Measurements from ENCODE around the gene CDC42BPG.
A peak's percentile ranks its signal among the peaks of the same experiment; 100 is the strongest.
"Not testable (repeated sequence)": the region's sequence is repeated elsewhere in the genome, so short reads cannot be mapped to it uniquely, and the experiment has no call there.

CDC42BPG gene

DNA sequence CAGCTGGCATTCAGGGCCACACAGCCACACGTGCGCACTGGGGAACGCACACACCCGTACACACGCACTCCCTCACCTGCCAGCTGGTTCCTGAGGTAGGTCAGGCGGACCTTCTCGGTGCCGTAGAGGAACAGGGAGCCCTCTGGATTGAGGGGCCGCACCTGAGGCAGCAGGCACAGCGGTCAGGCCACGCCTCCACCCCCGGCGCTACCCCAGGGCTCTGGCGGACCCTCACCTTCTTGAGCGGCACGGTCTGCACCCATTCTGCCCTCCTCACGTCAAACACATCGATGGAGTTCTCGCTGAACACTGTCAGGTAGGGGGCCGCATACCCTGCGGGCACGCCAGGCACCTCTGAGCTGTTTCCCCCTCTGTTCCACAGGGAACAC lies 17.0 kb downstream of the CDC42BPG start:
- Histone ChIP-seq H3K27ac (no peak overlapping the region), H3K4me2 (no peak overlapping the region), H3K9me3 (replicated peaks in 1 of 11) (no peaks in the 10 kb centered on the region), H4K20me1 (peaks cover 0 to 11% (median 0%) of the 10 kb centered on the region in 11 experiments; a peak in 4 of 22 replicates), H3K4me1 (peaks cover 0 to 40% (median 27%) of the 10 kb centered on the region in 10 experiments; a peak in 17 of 20 replicates), H3K9ac (no peak overlapping the region), H3K27me3 (peaks cover 0 to 6% (median 0%) of the 10 kb centered on the region in 11 experiments; a peak in 1 of 22 replicates), H3K36me3 (no peaks in the 10 kb centered on the region), H3K4me3 (no peak overlapping the region)
- TF ChIP-seq Cebpa-rat (IDR thresholded peaks at IDR 0.05) = no peak

DNA sequence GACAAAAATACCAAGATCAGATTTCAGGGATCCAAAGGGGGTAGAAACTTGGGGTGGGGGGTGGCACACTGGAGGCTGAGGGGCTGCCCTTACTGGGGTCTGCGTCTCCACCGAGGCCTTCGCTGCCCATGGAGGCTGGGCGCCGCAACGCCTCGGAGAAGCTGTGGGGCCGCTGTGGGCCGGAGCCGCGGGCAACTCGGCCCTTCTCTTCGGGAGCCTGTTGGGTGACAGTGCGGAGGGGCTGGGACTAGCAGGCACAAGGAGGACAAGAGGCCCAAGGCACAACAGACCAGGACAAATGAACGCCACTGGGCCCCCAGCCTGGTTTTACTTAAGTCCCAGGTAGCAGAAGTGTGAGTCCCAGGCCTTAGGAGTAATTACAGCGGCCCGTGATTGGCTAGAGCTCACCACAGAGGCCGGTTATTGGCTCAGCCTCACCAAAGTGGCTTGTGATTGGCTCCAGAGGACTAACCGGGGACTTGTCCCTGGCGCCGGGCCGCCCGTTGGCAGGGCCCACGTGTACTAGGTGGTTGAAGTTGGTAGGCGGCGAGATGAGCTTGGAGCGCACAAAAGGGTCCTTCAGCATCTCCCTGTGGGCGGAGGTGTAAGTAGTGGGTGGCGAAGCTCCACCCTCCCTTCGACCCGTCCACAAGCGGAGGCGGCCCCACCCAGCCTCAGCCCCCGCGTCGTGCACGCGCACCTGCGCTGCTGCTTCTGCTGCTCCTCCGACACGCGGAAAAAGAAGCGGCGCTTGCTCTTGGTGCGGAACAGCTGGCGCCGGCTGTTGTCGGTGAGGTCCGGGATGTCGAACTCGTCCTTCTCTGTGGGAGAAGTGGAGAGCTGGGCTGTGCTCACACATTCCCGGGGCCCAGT lies 17.6 kb downstream of the CDC42BPG start:
- H4K20me1 ChIP-seq = peaks cover 0 to 9% (median 0%) of the 10 kb centered on the region in 11 experiments; a peak in 4 of 22 replicates
- H3K27ac ChIP-seq = no peak overlapping the region
- H3K36me3 ChIP-seq = no peaks in the 10 kb centered on the region
- no peak overlapping the region for H3K4me2 ChIP-seq
- peaks cover 0 to 33% (median 20%) of the 10 kb centered on the region in 10 experiments; a peak in 17 of 20 replicates for H3K4me1 ChIP-seq
- peaks cover 0 to 6% (median 0%) of the 10 kb centered on the region in 11 experiments; a peak in 1 of 22 replicates for H3K27me3 ChIP-seq
- no peak overlapping the region for H3K9ac ChIP-seq
- no peak overlapping the region for H3K4me3 ChIP-seq
- TF ChIP-seq Cebpa-rat (IDR thresholded peaks at IDR 0.05) = no peak
- H3K9me3 ChIP-seq (replicated peaks in 1 of 11) = no peaks in the 10 kb centered on the region

DNA sequence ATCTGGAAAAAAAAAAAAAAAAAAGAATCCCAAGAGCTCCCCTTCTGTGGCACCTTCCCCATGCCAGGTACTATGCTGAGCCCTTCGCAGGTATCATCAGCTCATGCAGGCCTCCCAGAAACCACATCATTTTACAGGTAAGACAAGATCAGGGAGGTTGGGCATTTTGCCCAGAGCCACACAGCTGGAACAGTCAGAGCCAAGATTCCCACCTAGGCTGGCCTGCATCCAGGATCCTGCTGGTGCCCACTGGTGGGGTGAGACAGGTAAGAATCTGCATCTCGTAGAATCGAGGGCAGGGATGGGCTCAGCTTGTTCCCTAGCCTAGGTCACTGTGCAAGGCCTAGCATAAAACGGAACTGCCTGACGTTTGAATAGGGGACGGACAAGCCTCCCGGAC lies 18.4 kb downstream of the CDC42BPG start:
- TF ChIP-seq Cebpa-rat (IDR thresholded peaks at IDR 0.05) = no peak
- Histone ChIP-seq H3K4me2 (no peak overlapping the region), H3K4me3 (no peak overlapping the region), H3K36me3 (no peaks in the 10 kb centered on the region), H3K27me3 (no peaks in the 10 kb centered on the region), H3K9me3 (replicated peaks in 1 of 11) (no peaks in the 10 kb centered on the region), H4K20me1 (peaks cover 0 to 9% (median 0%) of the 10 kb centered on the region in 11 experiments; a peak in 3 of 22 replicates), H3K9ac (no peak overlapping the region), H3K27ac (no peak overlapping the region), H3K4me1 (peaks cover 0 to 26% (median 13%) of the 10 kb centered on the region in 10 experiments; a peak in 16 of 20 replicates)

DNA sequence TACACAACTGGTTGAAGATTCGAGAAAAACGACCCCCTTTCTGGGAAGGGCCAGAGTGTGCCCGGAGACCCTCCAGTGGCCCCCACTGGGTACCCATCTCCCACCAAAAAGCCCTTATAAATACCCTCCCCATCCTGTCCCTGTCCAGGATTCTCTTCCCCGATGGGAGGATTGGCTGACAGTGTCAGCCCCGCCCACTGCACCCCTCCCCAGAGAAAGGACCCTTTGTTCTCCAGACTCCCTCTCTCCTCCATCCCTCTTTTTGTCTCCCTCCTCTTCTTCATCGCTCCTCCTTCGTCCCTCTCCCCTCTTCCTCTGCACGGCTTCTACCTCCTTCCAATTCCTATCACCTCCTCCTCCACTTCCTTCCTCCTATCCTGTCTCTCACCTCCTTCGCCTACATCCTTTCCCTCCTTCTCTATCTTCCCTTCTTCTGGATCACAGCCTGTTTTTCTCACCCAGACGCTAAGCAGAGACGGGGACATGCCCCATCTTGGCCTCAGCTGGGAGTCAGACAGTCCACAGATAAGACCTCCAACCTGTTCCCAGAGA lies 20.8 kb downstream of the CDC42BPG start:
- H4K20me1 ChIP-seq = no peaks in the 10 kb centered on the region
- H3K9me3 ChIP-seq (replicated peaks in 1 of 11) = no peaks in the 10 kb centered on the region
- no peaks in the 10 kb centered on the region for H3K27me3 ChIP-seq
- no peak for TF ChIP-seq Cebpa-rat (IDR thresholded peaks at IDR 0.05)
- H3K4me2 ChIP-seq = peak overlapping the region in 1 of 11 experiments; percentile 8; a peak in 2 of 22 replicates
- no peak overlapping the region for H3K27ac ChIP-seq
- H3K4me3 ChIP-seq = no peak overlapping the region
- H3K4me1 ChIP-seq = peaks cover 0 to 14% (median 6%) of the 10 kb centered on the region in 10 experiments; a peak in 9 of 20 replicates
- H3K36me3 ChIP-seq = no peaks in the 10 kb centered on the region
- H3K9ac ChIP-seq = no peak overlapping the region

DNA sequence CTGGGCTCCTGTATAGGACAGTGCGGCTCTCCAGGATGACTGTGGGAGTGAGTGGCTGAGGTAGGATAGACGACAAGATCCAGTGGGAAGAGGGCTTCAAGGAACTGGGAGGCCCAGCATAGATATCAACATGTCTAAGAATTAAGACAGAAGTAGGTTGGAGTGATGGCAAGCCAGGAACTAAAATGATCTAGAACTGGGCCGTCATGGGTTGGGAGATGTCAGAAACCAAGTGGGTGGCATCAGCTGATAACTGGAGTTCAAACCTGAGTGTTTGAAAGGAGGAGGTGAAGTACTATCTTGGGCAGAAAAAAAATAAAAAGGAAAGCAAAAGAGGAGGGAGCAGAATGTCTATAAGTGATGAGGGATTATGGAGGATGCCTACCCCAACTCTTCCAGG lies 27.0 kb downstream of the CDC42BPG start:
- no peaks in the 10 kb centered on the region for H3K36me3 ChIP-seq
- H3K27ac ChIP-seq = no peak overlapping the region
- peaks cover 0 to 44% (median 32%) of the 10 kb centered on the region in 10 experiments; a peak in 18 of 20 replicates for H3K4me1 ChIP-seq
- no peak overlapping the region for H3K4me3 ChIP-seq
- H3K27me3 ChIP-seq = no peaks in the 10 kb centered on the region
- no peaks in the 10 kb centered on the region for H3K9me3 ChIP-seq (replicated peaks in 1 of 11)
- peaks cover 0 to 4% (median 0%) of the 10 kb centered on the region in 11 experiments; a peak in 1 of 22 replicates for H4K20me1 ChIP-seq
- no peak overlapping the region for H3K9ac ChIP-seq
- H3K4me2 ChIP-seq = no peak overlapping the region
- TF ChIP-seq Cebpa-rat (IDR thresholded peaks at IDR 0.05) = no peak

DNA sequence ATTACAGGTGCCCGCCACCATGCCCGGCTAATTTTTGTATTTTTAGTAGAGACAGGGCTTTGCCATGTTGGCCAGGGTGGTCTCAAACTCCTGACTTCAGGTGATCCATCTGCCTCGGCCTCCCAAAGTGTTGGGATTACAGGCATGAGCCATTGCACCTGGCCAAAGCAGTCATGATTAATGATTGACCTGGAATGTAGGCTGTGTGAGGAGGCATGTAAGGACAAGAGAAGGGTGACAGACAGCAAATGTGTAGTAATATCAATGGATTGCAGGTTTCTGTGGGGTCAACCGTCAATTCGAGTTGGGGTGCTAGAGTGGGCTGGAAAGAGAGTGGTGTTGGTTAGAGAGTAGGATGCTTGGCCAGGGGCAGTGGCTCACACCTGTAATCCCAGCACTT lies 29.0 kb downstream of the CDC42BPG start:
- H3K9me3 ChIP-seq (replicated peaks in 1 of 11); H4K20me1 ChIP-seq; H3K27me3 ChIP-seq; H3K36me3 ChIP-seq; H3K9ac ChIP-seq; H3K4me3 ChIP-seq: not testable (repeated sequence)
- H3K27ac ChIP-seq = peak overlapping the region in 6 of 11 experiments; percentile 8 to 57 (median 31); a peak in 7 of 22 replicates
- peak overlapping the region in 9 of 11 experiments; percentile 49 to 88 (median 80); a peak in 18 of 22 replicates for H3K4me2 ChIP-seq
- peaks cover 0 to 52% (median 33%) of the 10 kb centered on the region in 10 experiments; a peak in 18 of 20 replicates for H3K4me1 ChIP-seq

DNA sequence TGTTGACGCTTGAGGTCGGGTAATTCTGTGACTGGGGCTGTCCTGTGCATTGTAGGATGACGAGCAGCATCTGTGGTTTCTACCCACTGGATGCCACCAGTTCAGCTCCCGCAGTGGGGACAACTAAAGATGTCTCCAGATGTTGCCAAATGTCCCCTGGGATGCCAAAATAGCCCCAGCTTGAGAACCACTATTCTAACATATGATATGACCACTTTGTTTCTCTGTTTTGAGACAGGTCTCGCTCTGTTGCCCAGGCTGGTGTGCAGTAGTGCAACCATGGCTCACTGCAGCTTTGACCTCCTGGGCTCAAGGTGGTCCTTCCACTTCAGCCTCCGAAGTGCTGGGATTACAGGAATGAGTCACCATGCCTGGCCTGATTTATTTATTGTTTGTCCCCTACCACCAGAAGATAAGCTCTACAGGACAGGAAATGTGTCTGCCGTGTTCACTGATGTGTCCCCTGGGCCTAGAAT lies 29.7 kb downstream of the CDC42BPG start:
- TF ChIP-seq Cebpa-rat (IDR thresholded peaks at IDR 0.05) = peak in 8 of 11 experiments; percentile 47 to 89 (median 70); a peak in 15 of 22 replicates
- peak overlapping the region in 2 of 11 experiments; percentile 22 to 39; a peak in 3 of 22 replicates for H3K9ac ChIP-seq
- H3K27ac ChIP-seq = peak overlapping the region in 6 of 11 experiments; percentile 17 to 57 (median 31); a peak in 11 of 22 replicates
- peak overlapping the region in 10 of 11 experiments; percentile 38 to 88 (median 78); a peak in 20 of 22 replicates for H3K4me2 ChIP-seq
- H3K27me3 ChIP-seq = no peaks in the 10 kb centered on the region
- H3K4me1 ChIP-seq = peaks cover under 1 to 53% (median 34%) of the 10 kb centered on the region in 10 experiments; a peak in 19 of 20 replicates
- no peaks in the 10 kb centered on the region for H3K36me3 ChIP-seq
- H3K4me3 ChIP-seq = no peak overlapping the region
- H4K20me1 ChIP-seq = peaks cover 0 to 4% (median 0%) of the 10 kb centered on the region in 11 experiments; a peak in 3 of 22 replicates
- no peaks in the 10 kb centered on the region for H3K9me3 ChIP-seq (replicated peaks in 1 of 11)

DNA sequence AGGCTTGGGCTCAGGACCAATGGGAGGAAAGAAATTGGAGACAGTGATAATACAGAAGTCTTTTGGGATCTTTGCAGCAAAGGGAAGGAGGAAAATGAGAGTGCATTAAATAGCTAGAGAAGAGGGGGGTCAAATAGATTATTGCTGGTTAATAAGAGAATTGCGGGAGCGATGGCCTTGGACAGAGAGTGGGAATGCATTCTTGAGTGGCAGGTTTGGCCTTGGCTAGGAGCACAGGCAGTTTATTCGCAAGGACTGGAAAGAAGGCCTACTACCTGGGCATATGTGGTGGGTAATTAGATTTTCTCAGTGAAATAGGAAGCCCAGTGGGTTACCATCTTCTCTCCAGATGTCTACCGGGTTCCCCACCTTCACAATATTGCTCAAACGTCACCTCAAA lies 30.6 kb downstream of the CDC42BPG start:
- Histone ChIP-seq H3K36me3 (no peaks in the 10 kb centered on the region), H3K9ac (no peak overlapping the region), H4K20me1 (peaks cover 0 to 10% (median 0%) of the 10 kb centered on the region in 11 experiments; a peak in 4 of 22 replicates), H3K27me3 (no peaks in the 10 kb centered on the region), H3K4me3 (no peak overlapping the region), H3K4me1 (peaks cover 9 to 62% (median 43%) of the 10 kb centered on the region in 10 experiments), H3K4me2 (peak overlapping the region in 10 of 11 experiments; percentile 38 to 88 (median 78); a peak in 19 of 22 replicates), H3K27ac (peak overlapping the region in 2 of 11 experiments; percentile 26 to 30; a peak in 3 of 22 replicates), H3K9me3 (replicated peaks in 1 of 11) (no peaks in the 10 kb centered on the region)
- TF ChIP-seq Cebpa-rat (IDR thresholded peaks at IDR 0.05) = no peak

All from BLaER1 treated with 17β-estradiol and CSF1 and Interleukin-3, amounts not matched to agents 10 nM and 100 nM (cell line).